Neuronal stem cell (in vitro differentiated cells): ENCODE measurements around the gene GLCCI1.

Source experiments
- DNase-seq: peaks from one replicate; pipeline ENCODE4 v3.0.0-alpha.2; 2013; ENCODE audit warnings: low spot score
- H2AFZ ChIP-seq: one replicate; pipeline ENCODE4 v1.6.1; 2013; ENCODE audit warnings: mild to moderate bottlenecking, low read length, inconsistent platforms
- H2AK5ac ChIP-seq: 2 replicates; pipeline ENCODE4 v1.6.1; 2013; ENCODE audit warnings: low read depth, mild to moderate bottlenecking, inconsistent platforms, low read length, moderate library complexity, mixed read lengths
- H2BK120ac ChIP-seq: 2 replicates; pipeline ENCODE4 v1.6.1; 2013; ENCODE audit warnings: low read depth, mild to moderate bottlenecking, inconsistent platforms, low read length, moderate library complexity, mixed read lengths
- H2BK12ac ChIP-seq: one replicate; pipeline ENCODE4 v1.6.1; 2013; ENCODE audit warnings: low read length, inconsistent platforms
- H2BK15ac ChIP-seq: 2 replicates; pipeline ENCODE4 v1.6.1; 2013; ENCODE audit warnings: mild to moderate bottlenecking, low read length, inconsistent platforms, mixed read lengths
- H2BK5ac ChIP-seq: one replicate; pipeline ENCODE4 v1.6.1; 2013; ENCODE audit warnings: inconsistent platforms, mild to moderate bottlenecking, low read length, moderate library complexity
- H3K14ac ChIP-seq: one replicate; pipeline ENCODE4 v1.6.1; 2013; ENCODE audit warnings: low read length, inconsistent platforms
- H3K18ac ChIP-seq: 2 replicates; pipeline ENCODE4 v1.6.1; 2013; ENCODE audit warnings: low read length, inconsistent platforms
- H3K23ac ChIP-seq: 2 replicates; pipeline ENCODE4 v1.6.1; 2013; ENCODE audit warnings: low read depth, mild to moderate bottlenecking, mixed read lengths, low read length, inconsistent platforms; ENCODE audit not compliant: poor library complexity
- H3K27ac ChIP-seq: replicated peaks from 3 replicates; pipeline ENCODE4 v1.5.1; 2013; ENCODE audit warnings: low read length, inconsistent platforms
- H3K27me3 ChIP-seq, 3 experiments: 2 replicates each; pipeline ENCODE4 v1.6.1; 2013; ENCODE audit warnings: low read length in 3 of 3, mild to moderate bottlenecking in 2 of 3, inconsistent platforms in 1 of 3, low read depth in 1 of 3, mixed read lengths in 1 of 3, moderate library complexity in 1 of 3; ENCODE audit not compliant: control insufficient read depth in 3 of 3, insufficient read depth in 3 of 3
- H3K36me3 ChIP-seq, 2 donors: replicated peaks in 1 of 2; 2 replicates each; pipeline ENCODE4 v1.6.1; 2013; ENCODE audit warnings: low read length in 2 of 2; ENCODE audit not compliant: control insufficient read depth in 2 of 2, insufficient read depth in 2 of 2
- H3K4ac ChIP-seq: 2 replicates; pipeline ENCODE4 v1.6.1; 2013; ENCODE audit warnings: inconsistent platforms, mild to moderate bottlenecking, low read length, moderate library complexity
- H3K4me1 ChIP-seq, 2 donors: 1 replicate in 1 of 2; 2 replicates in 1 of 2; pipeline ENCODE4 v1.6.1; 2013; ENCODE audit warnings: low read length in 2 of 2, low read depth in 1 of 2; ENCODE audit not compliant: control insufficient read depth in 2 of 2, insufficient read depth in 1 of 2
- H3K4me2 ChIP-seq: one replicate; pipeline ENCODE4 v1.6.1; 2013; ENCODE audit warnings: mild to moderate bottlenecking, low read length, inconsistent platforms; ENCODE audit not compliant: insufficient read depth, poor library complexity, severe bottlenecking
- H3K4me3 ChIP-seq, 2 donors: 2 replicates each; pipeline ENCODE4 v1.5.1; 2013; ENCODE audit warnings: low read length in 2 of 2, mild to moderate bottlenecking in 2 of 2, inconsistent platforms in 1 of 2, moderate library complexity in 1 of 2
- H3K79me1 ChIP-seq: one replicate; pipeline ENCODE4 v1.6.1; 2013; ENCODE audit warnings: low read depth, mild to moderate bottlenecking, inconsistent platforms, low read length, moderate library complexity
- H3K9ac ChIP-seq: one replicate; pipeline ENCODE4 v1.6.1; 2013; ENCODE audit warnings: mild to moderate bottlenecking, low read depth, low read length, inconsistent platforms; ENCODE audit not compliant: poor library complexity
- H3K9me3 ChIP-seq, 2 donors: replicated peaks in 1 of 2; 2 replicates each; pipeline versions ENCODE3 to v1.6.1; 2013; ENCODE audit warnings: low read length in 2 of 2, mild to moderate bottlenecking in 2 of 2, inconsistent platforms in 1 of 2, low read depth in 1 of 2, mixed read lengths in 1 of 2, moderate library complexity in 1 of 2; ENCODE audit not compliant: control insufficient read depth in 2 of 2, insufficient read depth in 1 of 2
- H4K8ac ChIP-seq: one replicate; pipeline ENCODE4 v1.6.1; 2013; ENCODE audit warnings: low read depth, mild to moderate bottlenecking, inconsistent platforms, low read length, moderate library complexity
- H4K91ac ChIP-seq: one replicate; pipeline ENCODE4 v1.6.1; 2013; ENCODE audit warnings: low read length, low read depth, mild to moderate bottlenecking, inconsistent platforms; ENCODE audit not compliant: poor library complexity
- WGBS, 2 donors: extraction: QIAGEN DNeasy Blood & Tissue Kit; methylation state at CpG; one replicate each; pipeline ENCODE4 v1.1.7; 2013; ENCODE audit warnings: missing lambda C conversion rate in 2 of 2, mixed read lengths in 1 of 2; ENCODE audit not compliant: insufficient read length in 2 of 2, insufficient replicate concordance in 1 of 2; ENCODE audit errors: extremely low coverage in 2 of 2; 5-methylcytosine and 5-hydroxymethylcytosine counted together

GLCCI1 gene

DNA sequence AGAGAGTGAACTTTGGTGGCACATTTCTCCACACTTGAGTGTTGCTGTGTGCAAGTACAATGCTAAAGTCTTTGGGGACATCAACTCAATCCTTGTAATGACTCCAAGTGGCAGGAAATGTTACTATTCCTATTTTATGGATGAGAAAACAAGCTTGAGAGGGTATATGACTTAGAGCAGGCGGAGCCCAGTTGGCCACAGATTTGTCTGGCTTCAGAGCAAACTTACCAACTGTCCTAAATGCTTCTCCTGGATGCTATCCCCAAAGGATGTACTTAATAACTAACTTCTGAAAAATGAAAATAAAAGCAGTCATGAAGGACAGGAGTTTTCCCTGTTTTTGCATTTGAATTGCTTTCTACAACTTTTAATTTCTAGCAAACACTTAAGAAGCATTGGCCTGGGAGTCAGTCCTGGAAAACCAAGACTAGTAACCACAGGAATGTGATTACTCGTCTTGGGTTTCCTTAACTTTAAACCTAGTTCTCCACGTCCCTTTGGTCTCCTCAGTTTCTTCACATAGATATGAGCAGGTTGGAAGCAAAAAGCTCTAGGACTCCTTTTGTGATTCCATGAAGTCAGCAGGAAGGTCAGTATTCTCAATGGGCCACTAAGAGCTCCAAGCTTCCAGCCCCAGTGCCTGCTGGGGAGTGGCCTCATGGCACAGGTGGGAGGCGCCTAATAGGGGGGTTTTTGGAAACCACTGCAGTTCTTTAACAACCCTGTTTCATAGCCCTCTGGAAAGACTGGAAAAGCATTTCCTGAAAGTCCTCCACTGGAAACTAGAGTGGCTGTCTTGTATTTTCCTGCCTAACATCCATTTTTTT lies 140.8 kb downstream of the GLCCI1 start:
- Histone ChIP-seq H3K14ac (no peak overlapping the region), H3K4me3 (no peak overlapping the region), H2BK15ac (no peak overlapping the region), H3K27ac (no peak overlapping the region), H2AFZ (no peak overlapping the region), H3K4me1 (peaks cover 0 to 7% of the 10 kb centered on the region in 2 donors), H3K9ac (no peak overlapping the region), H3K18ac (no peak overlapping the region), H3K9me3 (peaks cover 3 to 15% of the 10 kb centered on the region in 2 donors), H3K27me3 (peaks cover 0 to 2% (median 0%) of the 10 kb centered on the region in 3 experiments), H2BK12ac (no peak overlapping the region), H4K8ac (no peak overlapping the region), H2BK120ac (no peak overlapping the region), H2BK5ac (no peak overlapping the region), H3K23ac (no peak overlapping the region), H3K4ac (no peak overlapping the region), H3K79me1 (no peaks in the 10 kb centered on the region), H4K91ac (no peak overlapping the region), H2AK5ac (no peak overlapping the region), H3K36me3 (no peaks in the 10 kb centered on the region), H3K4me2 (no peak overlapping the region)
- no peak for DNase-seq
- WGBS, 2 donors = no CpG with 5 or more reads among the region's 4 CpGs

DNA sequence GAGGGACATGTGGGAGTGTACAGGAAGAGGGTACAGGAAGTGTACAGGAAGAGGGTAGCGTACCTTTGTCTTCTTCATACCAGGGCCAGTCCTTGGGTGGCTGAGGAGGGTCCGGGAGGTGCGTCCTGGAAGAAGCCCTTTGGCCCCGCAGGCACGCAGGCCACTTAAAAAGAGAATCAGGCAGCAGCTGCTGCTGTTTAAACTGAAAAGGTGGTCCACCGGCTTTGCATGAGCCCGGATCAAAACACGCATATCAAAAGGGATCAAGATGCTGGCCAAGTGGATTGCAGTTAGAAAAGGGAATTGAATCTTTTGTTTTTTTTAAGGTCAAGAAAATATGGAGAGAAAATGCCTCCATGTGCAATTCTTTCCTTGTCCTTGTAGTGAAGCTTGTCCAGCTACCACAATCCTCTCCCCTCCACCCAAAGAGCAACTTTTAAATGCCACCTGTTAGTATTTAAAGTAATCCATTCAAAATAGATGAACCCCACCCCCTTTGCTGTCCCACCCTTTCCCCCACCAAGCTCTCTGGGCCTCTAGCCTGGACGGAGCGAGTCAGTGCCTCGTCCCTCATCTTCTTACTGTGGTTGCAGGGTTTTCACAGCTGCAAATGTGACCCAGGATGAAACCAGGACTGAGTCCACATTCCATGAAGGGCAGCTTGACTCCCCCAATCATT lies 142.8 kb downstream of the GLCCI1 start:
- H2BK120ac ChIP-seq = peak overlapping the region; percentile 66
- peaks cover 0 to 2% (median 0%) of the 10 kb centered on the region in 3 experiments for H3K27me3 ChIP-seq
- H3K36me3 ChIP-seq = no peaks in the 10 kb centered on the region
- no peak overlapping the region for H3K9ac ChIP-seq
- H2AFZ ChIP-seq = no peak overlapping the region
- H3K4me1 ChIP-seq = peaks cover 0 to 7% of the 10 kb centered on the region in 2 donors
- peak overlapping the region; percentile 12 for H4K91ac ChIP-seq
- H2BK15ac ChIP-seq = peak overlapping the region; percentile 27
- DNase-seq = no peak
- no peak overlapping the region for H3K27ac ChIP-seq
- H3K4me2 ChIP-seq = no peak overlapping the region
- H3K14ac ChIP-seq = no peak overlapping the region
- peak overlapping the region; percentile 23 for H3K23ac ChIP-seq
- H3K9me3 ChIP-seq = peaks cover 3 to 15% of the 10 kb centered on the region in 2 donors
- H2BK5ac ChIP-seq = no peak overlapping the region
- H3K4ac ChIP-seq = no peak overlapping the region
- no peak overlapping the region for H2BK12ac ChIP-seq
- H2AK5ac ChIP-seq = no peak overlapping the region
- no peak overlapping the region for H3K18ac ChIP-seq
- no peaks in the 10 kb centered on the region for H3K79me1 ChIP-seq
- no CpG with 5 or more reads among the region's 11 CpGs for WGBS, 2 donors
- H4K8ac ChIP-seq = no peak overlapping the region
- no peak overlapping the region for H3K4me3 ChIP-seq

DNA sequence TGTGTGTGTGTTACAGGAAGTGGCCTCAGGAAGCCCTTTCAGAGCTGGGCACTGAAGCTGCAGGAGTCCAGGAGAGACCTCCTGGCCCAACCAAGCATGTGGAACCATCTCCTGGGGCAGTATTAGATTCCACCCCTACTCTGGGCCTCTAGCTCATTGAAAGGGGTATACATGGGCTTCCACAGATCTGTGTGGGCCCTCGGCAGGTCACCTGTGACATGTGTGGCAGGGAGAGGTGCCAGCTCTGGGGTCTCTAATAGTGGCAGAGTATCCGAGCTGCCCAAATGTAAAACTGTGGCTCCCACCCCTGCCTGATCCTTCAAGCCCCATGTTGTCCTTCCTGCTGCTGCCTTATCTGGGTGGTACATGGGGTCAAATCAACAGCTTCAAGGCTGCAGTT lies 144.1 kb downstream of the GLCCI1 start:
- Histone ChIP-seq H3K36me3 (no peaks in the 10 kb centered on the region), H2AFZ (no peak overlapping the region), H2BK12ac (no peak overlapping the region), H2BK15ac (no peak overlapping the region), H3K14ac (no peak overlapping the region), H3K4ac (no peak overlapping the region), H2AK5ac (no peak overlapping the region), H3K23ac (no peak overlapping the region), H3K27me3 (peaks cover 0 to 2% (median 0%) of the 10 kb centered on the region in 3 experiments), H2BK5ac (no peak overlapping the region), H3K4me2 (no peak overlapping the region), H4K91ac (no peak overlapping the region), H3K27ac (no peak overlapping the region), H3K79me1 (no peaks in the 10 kb centered on the region), H3K18ac (no peak overlapping the region), H3K9ac (no peak overlapping the region), H3K4me1 (peaks cover 0 to 7% of the 10 kb centered on the region in 2 donors), H2BK120ac (no peak overlapping the region), H3K9me3 (peaks cover 3 to 15% of the 10 kb centered on the region in 2 donors), H4K8ac (no peak overlapping the region), H3K4me3 (no peak overlapping the region)
- no peak for DNase-seq
- no CpG with 5 or more reads among the region's 2 CpGs for WGBS, 2 donors

DNA sequence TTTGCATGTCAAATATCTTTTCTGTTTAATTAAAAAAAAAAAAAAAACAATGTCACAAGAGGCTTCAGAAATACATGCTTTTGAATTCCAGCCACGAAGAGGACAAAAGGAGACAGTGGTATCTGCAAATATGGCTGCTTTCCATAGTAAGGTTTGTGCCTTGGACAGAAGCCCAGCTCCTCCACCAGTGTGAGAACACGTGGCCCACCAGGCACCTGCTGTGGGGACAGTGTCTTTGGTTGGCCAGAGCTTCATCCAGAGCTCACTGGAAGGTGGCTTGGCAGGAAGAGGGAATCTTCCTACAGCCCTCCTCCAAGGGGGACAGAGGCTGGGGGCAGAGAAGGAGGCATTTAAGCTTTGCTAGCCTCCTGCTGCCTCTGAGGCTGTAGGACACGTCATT lies 144.6 kb downstream of the GLCCI1 start:
- H3K4me2 ChIP-seq = no peak overlapping the region
- no peaks in the 10 kb centered on the region for H3K79me1 ChIP-seq
- H3K36me3 ChIP-seq = no peaks in the 10 kb centered on the region
- H3K27ac ChIP-seq = no peak overlapping the region
- H3K4ac ChIP-seq = no peak overlapping the region
- H2BK5ac ChIP-seq = no peak overlapping the region
- no peak overlapping the region for H4K91ac ChIP-seq
- H2AK5ac ChIP-seq = no peak overlapping the region
- H3K23ac ChIP-seq = no peak overlapping the region
- H3K9me3 ChIP-seq = peaks cover 3 to 15% of the 10 kb centered on the region in 2 donors
- peaks cover 0 to 7% of the 10 kb centered on the region in 2 donors for H3K4me1 ChIP-seq
- H2BK15ac ChIP-seq = no peak overlapping the region
- H3K9ac ChIP-seq = no peak overlapping the region
- DNase-seq = no peak
- no peak overlapping the region for H3K14ac ChIP-seq
- H2BK120ac ChIP-seq = no peak overlapping the region
- no peak overlapping the region for H4K8ac ChIP-seq
- no peak overlapping the region for H2AFZ ChIP-seq
- no peak overlapping the region for H3K4me3 ChIP-seq
- H2BK12ac ChIP-seq = no peak overlapping the region
- peaks cover 0 to 2% (median 0%) of the 10 kb centered on the region in 3 experiments for H3K27me3 ChIP-seq
- WGBS, 2 donors = no CpG with 5 or more reads among the region's 3 CpGs
- no peak overlapping the region for H3K18ac ChIP-seq
